T follicular helper cell (primary cell): ENCODE results near the gene MINDY4.

Experiments
- DNase-seq: peaks from one replicate; pipeline ENCODE4 v3.0.0-alpha.2; 2020; ENCODE audit warnings: low read depth

MINDY4 gene

DNA sequence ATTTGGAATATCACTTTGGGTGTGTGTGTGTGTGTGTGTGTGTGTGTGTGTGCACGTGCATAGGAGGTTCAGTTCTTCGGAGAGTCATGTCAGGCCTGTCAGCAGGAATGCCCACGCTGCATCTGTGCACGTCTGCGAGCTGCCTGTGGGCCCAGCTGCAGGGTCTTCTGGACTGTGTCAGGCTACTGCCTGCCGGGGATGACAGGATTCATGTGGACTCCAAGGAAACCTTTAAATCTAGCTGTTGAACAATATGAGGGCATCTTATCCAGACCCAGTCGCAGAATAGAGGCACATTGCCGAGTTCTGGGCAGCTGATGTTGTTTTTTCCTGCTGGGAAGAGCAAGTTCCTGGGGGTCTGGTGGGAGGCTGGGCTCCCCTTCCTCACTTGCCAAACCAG is 159.4 kb downstream of the MINDY4 start:
- no peak for DNase-seq

DNA sequence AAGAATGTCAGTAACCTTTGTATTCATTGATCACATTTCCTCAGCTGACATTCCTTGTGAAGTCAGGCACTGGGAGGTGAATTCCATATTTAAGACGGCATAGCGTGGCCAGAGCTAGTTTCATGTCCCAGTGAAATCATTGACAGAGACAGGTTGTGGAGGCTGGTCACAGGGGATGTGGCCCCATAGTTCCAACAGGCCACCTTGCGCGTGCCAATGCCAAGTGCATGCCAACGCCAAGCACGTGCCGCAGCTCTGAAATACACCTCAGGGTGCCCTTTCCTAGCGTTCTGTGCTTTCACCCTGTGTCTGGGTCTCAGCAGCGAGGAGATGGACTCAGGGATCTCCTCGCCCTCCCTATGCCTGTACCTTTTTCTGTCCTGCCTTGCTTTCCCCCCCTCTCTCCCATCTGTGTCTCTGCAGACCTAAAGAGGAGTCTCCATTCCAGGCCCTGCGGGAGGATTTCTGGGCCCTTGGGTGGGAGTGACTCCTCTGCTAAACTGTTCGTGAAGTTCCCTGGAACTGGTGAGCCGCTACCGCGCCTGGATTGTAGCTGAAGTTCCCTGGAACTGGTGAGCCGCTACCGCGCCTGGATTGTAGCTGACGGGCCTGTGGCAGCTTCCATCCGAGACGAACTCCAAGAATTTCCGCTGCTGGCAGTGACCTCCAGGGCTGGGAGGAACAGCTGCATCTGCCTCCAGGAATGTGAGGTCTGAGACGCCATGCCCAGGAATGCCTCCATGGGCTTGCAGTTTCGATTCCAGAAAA is 160.1 kb downstream of the MINDY4 start:
- no peak for DNase-seq

- DNase-seq, result no peak
Measured at GRCh38 chr7:30931929-30932540, 160.8 kb downstream of the MINDY4 start.

- DNase-seq, result no peak
Measured at GRCh38 chr7:30932562-30932961, 161.3 kb downstream of the MINDY4 start.

GRCh38 chr7:30933124-30933974 is 162.1 kb downstream of the MINDY4 start:
- no peak for DNase-seq

GRCh38 chr7:30934225-30934624 is 163.0 kb downstream of the MINDY4 start:
- no peak for DNase-seq

GRCh38 chr7:30934732-30935568 is 163.7 kb downstream of the MINDY4 start:
- DNase-seq, result no peak

GRCh38 chr7:30935569-30935877 is 164.3 kb downstream of the MINDY4 start:
- DNase-seq, result no peak

- DNase-seq, result no peak
Measured at GRCh38 chr7:30936650-30937245, 165.5 kb downstream of the MINDY4 start.

GRCh38 chr7:30937416-30937815 is 166.2 kb downstream of the MINDY4 start:
- DNase-seq, result no peak

DNA sequence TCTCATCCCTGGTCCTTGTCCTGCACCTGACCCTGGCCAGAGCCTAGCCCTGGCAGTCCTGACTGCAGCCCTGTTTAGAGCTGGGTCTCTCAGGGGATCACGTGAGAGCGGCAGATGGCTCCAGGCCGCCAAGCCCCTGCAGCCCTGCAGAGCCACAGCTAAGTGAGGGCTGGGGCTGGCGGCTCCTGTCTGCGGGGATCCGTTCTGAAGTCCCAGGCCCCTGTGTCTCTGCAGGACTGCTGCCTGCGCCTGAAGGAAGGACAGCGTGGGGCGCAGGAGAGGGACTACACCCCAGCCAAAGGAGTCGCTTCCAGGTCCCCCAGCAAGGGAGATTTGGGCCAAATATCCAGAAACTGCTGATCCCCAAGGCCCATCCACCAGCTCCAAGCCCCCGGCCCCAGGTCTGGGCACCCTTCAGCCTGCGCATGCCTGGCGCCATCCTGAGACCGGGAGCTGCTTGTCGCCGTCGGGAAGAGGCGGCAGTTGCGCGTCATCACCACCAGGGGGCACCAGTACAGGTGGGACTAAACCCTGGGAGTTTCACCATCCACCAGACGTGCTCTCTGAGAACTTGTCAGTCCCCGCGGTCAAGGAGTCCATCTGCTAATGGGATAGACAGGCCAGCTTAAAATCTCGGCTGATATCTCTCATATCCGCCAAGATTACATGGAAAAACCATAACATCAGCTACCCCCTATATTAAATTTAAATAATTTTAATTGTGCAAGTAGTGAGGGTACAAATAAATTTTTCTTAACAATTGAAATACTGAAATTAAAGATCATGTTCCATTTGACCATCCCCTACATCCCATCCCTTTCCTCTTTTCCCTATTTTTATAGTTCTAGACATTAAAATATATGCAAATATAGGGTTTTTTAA is 167.5 kb downstream of the MINDY4 start:
- peak; percentile 36 for DNase-seq

DNA sequence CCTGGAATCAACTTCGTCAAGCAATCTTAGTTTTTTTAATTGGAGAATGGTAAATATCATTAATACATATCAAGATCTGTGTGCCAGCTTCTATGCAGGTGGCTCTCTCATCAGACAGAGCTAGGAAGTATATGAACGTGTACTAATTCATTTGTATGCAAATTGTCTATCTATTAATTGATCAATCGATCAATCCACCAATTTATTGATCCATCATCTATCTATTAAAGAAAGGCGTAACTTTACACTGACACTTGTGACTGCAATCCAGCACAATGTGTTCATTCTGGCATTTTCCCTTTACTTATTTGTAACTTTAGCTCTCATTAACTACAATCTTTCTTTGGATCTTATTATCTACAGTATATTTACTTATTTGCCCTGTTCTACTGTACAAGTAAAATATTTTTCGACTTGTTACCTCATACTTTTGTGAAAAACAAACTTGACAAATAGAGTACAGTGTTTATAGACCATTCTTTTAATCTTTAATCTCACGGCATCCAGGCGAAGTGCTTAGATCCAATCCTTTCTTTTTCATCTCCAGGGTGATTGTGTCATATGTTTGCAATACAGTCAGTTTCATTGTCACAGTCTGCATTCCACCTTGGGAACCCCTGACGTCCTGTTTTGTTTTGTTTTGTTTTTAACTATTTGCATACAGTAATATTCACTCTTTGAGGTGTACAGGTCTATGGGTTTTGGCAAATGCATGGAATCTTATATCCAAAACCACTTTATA is 170.5 kb downstream of the MINDY4 start:
- no peak for DNase-seq
